Dedifferentiated amniotic fluid mesenchymal stem cell (primary cell): ENCODE results near the gene AKAP11.

Experiments used
- DNase-seq: peaks from one replicate; pipeline ENCODE4 v3.0.0-alpha.2; 2016; ENCODE audit errors: extremely low spot score

AKAP11 gene

GRCh38 chr13:42272804-42273175 lies 838 bp downstream of the AKAP11 start:
- no peak for DNase-seq

DNA sequence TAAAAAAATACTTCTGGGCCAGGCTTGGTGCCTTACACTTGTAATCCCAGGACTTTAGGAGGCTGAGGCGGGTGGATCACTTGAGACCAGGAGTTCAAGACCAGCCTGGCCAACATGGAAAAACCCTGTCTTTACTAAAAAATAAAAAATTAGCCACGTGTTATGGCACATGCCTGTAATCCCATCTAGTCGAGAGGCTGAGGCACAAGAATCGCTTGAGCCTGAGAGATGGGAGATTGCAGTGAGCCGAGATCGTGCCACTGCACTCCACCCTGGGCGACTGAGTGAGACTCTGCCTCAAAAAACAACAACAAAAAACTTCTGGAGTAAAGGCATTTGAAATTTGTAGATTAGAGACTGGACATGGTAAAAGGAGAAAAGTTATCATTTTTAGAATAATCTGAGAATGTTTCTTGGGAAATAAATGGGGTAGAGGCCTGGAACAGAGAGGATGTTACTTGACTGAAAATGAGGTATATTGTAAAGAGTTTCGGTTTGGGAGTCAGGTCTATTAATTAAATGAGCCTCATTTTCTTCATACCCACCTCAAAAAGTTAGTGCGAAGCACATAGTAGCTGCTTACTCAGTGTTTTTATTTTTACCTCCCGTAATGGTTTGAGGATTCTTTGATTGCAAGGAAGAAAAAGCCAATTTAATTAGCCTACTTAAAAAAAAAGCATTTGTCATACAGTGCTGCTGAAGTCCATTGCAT lies 2.6 kb downstream of the AKAP11 start:
- DNase-seq, result no peak

GRCh38 chr13:42275098-42275471 lies 3.1 kb downstream of the AKAP11 start:
- no peak for DNase-seq

GRCh38 chr13:42275506-42275905 lies 3.6 kb downstream of the AKAP11 start:
- DNase-seq, result no peak

GRCh38 chr13:42276683-42277082 lies 4.7 kb downstream of the AKAP11 start:
- no peak for DNase-seq

DNA sequence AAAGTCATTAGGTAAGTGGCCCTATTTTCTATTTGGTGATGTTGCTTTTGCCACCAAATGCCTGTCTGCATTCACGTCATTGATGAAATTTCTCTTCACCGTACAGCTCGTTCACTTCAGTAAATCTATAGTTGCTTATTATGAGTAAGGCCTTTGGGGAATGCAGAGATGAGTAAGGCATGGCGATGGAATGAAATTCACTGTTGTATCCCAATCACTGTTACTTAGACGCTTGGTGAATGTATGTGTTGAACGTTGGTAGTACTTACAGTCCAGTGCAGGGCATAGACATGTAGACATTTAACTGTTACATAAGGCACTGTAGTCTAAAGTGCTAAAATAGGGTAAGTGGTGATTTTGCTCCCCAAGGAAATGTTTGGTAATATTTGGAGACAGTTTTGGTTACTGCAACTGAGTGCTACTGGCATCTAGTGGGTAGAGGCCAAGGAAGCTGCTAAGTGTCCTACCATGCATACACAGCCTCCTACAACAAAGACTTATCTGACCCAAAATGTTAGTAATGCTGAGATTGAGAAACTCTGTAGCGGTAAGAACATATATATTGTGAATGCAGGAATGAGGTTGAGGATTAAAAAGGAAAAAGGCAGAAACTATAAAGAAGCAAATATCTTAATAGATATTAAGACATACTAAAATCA lies 5.8 kb downstream of the AKAP11 start:
- no peak for DNase-seq

DNA sequence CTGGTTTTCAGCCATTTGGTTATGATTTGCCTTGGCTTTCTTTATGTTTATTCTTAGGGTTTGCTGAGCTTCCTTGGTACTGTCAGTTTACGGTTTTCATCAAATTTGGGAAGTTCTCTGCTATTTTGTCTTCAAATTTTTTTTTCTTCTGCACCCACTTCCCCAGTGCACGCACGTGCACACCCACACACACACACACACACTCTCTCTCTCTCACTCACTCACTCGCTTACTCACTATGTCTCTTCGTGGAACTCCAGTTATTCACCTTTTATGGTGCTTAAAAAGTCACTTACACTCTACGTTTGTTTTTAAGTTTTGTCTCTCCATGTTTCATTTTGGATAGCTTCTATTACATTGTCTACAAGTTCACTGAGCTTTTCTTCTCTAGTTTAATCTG lies 7.1 kb downstream of the AKAP11 start:
- DNase-seq, result no peak

GRCh38 chr13:42279986-42280385 lies 8.0 kb downstream of the AKAP11 start:
- no peak for DNase-seq

DNA sequence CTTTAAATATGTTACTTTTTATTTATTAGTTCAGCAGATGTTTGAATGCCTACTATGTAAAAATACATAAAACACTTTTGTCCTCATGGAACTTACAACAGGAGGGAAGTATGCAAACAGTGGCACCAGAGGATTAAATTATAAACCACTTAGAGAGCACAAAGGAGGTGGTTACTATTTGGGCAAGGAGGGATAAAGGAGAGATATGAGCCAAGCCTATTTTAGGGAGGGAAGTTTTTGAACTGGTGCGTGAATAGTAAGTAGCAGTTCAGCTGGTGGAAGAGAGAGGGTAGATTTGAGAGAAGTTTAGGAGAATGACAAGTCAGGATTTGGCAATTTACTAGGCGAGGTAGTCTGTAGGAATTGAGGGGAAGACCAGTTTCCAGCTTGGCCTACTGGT lies 8.6 kb downstream of the AKAP11 start:
- DNase-seq, result no peak

DNA sequence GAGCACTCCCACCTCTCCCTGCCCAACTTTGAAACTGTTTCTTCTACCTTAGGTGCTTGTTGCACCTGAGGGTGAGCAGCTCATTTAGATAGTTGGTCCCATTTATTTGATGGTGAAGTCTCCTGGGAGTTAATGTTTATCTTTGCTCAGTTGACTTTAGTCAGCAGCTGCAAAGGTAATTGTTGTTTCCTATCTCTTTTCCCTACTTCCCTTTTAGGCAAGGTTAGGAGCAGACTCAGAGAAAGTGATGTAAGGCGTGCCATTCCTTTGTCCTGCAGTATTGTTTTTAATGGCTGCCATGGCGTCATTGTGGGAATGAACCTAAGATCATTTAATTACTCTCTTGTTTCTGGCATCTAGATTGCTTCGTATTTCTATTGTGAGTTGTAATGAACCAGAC lies 11.6 kb downstream of the AKAP11 start:
- no peak for DNase-seq

DNA sequence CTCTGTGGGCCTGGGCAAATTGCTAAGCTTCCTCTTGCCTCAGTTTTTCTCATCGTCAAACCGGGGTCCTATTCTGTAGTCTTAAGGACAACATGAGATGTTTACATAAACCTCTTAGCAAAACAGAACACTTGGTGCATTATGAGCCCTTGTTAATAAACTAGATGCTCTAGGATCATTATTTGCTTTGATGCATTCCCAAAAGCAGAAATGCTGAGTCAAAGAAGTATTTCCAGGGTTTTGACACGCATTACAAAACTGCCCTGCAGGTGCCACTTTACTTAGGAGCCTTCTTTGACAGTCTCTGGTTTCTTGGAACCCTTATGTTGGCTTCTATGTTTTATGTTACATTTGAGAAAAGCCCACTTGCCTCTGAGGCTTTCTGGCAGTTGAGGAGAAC lies 12.1 kb downstream of the AKAP11 start:
- no peak for DNase-seq

GRCh38 chr13:42298392-42298791 lies 26.4 kb downstream of the AKAP11 start:
- no peak for DNase-seq

DNA sequence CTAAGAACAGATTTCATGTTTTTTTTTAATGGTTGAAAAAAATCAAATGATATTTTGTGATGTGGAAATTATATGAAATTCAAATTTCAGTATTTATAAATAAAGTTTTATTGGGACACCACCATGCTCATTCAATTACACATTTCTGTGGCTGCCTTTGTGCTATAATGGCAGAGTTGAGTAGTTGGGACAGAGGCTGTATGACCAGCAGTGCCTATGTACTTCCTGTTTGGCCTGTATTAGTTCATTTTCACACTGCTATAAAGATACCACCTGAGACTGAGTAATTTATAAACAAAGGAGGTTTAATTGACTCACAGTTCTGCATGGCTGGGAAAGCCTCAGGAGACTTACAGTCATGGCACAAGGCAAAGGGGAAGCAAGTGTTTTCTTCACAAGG lies 33.6 kb downstream of the AKAP11 start:
- DNase-seq, result no peak

- DNase-seq, result no peak
Measured at GRCh38 chr13:42307461-42307860, 35.5 kb downstream of the AKAP11 start.

- no peak for DNase-seq
Measured at GRCh38 chr13:42312817-42313431, 41.0 kb downstream of the AKAP11 start.

- no peak for DNase-seq
Measured at GRCh38 chr13:42318570-42318969, 46.6 kb downstream of the AKAP11 start.

DNA sequence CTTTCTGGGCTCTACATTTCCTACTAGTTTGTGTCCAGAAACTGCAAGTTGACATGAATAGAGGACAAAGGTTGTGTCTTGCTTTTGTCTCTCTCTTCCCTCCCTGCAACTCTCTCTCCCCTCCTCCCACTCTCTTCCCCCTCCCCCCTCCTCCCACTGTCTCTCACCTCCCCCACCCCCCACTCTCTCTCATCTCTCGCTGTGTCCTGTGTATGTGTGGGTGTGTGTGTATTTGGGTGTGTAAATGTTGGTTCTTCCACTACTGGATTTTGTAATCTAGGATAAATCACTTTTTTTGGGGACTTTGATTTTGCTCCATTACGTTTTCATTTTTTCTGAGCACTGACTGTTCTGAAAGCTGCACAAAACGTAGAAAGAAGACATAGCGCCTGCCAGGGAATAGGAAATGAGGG lies 48.4 kb downstream of the AKAP11 start:
- no peak for DNase-seq

- no peak for DNase-seq
Measured at GRCh38 chr13:42322806-42323205, 50.9 kb downstream of the AKAP11 start.

GRCh38 chr13:42324704-42325103 lies 52.8 kb downstream of the AKAP11 start:
- DNase-seq, result no peak

GRCh38 chr13:42327725-42328124 lies 55.8 kb downstream of the AKAP11 start:
- no peak for DNase-seq

DNA sequence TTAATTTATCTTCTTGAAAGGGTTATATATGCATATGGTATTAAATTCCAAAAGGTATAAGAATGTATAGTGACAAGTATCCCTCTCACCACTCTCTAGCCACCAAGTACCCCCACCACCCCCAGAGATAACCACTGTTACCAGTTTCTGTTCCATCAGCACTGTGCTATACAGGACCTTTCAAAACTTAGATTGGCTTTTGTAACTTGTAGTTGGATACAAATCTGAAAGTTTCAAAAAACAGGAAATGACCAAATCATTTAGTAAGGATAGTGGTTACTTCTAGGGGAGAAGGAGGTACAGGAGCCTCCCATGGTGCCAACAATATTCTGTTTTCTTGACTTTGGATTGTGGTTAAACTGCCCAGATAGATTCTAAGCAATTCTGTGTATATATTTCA lies 56.7 kb downstream of the AKAP11 start:
- no peak for DNase-seq

GRCh38 chr13:42329239-42329638 lies 57.3 kb downstream of the AKAP11 start:
- DNase-seq, result no peak

DNA sequence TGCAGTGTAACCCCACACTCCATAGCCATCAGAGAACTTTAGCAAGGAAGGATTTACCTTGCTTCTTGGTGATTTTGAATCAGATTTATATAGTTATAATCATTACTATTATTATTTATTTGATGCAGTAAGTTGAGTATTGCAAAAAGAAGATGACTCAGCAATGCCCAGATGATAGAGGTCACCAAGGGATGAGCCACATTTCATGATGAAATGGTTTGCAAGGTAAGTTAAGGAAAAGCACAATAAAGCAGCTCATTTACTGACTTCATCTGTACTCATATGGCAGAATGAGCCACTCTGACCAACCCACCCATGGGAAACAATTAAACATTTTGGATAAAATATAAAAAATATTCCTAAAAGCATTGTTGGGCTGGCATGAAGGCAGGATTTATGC lies 59.1 kb downstream of the AKAP11 start:
- DNase-seq, result no peak
